H1 (cell line): ENCODE data around the gene CLEC7A. TPM values are rescaled to one million over a fixed set of nuclear protein-coding genes. Genes with fewer than 3 reads are reported as not detected.

Source experiments
- EZH2 ChIP-seq: fragments of 200-600 bp; sonication (generic); IDR thresholded peaks from 2 replicates; pipeline ENCODE4 v1.7.1; 2012; ENCODE audit warnings: low read depth, mild to moderate bottlenecking, moderate library complexity, low read length, inconsistent platforms; ENCODE audit not compliant: severe bottlenecking
- TCF12 ChIP-seq: IDR thresholded peaks from 2 replicates; pipeline ENCODE4 v1.6.1; 2011; ENCODE audit warnings: low read depth, mild to moderate bottlenecking, low read length
- polyA plus RNA-seq, 7 experiments: library from polyadenylated mRNA; depleted of rRNA in 3 of 7; stranded (reverse) in 5 of 7; unstranded in 2 of 7; fragments of >200 nt in 5 of 7; fragments of 200-250 nt in 2 of 7; gene quantifications; 1 replicate in 5 of 7; 2 replicates in 1 of 7; 4 replicates in 1 of 7; pipeline versions ENCODE4 v1.2.1 to v1.2.3, GENCODE V29; 2011 to 2013; ENCODE audit warnings: missing spikeins in 2 of 7, mixed read lengths in 2 of 7
- total RNA-seq: library from RNA; stranded (reverse); fragmentation: NEBNext Ultra II Directional; extraction: Animal tissue kit (Norgen Biotek cat#: 25700); gene quantifications from 2 replicates; pipeline ENCODE4 v1.2.1, GENCODE V29; 2021

Gene CLEC7A
- total and polyA plus RNA-seq, 2 of the 8 experiments (the other 6 are each of a cell fraction or from before 2014, with no cell fraction given): 0.09 to 0.15 TPM

GRCh38 chr12:10174986-10175614 lies 45.1 kb upstream of the CLEC7A start (continued):
- TF ChIP-seq EZH2 (no peak), TCF12 (no peak)
